Measurements from ENCODE around the gene NHLRC1. TPM values are rescaled to one million over a fixed set of nuclear protein-coding genes. Genes with fewer than 3 reads are reported as not detected.

NHLRC1 gene
- total RNA-seq, 1 donor from 2014 or later = 0.40 TPM

GRCh38 chr6:18119236-18119635 lies 3.2 kb downstream of the NHLRC1 start:
- DNase-seq (ENCODE audit: low read depth) = no peak
- no peak for TF ChIP-seq CTCF (conservative IDR thresholded peaks at IDR 0.05; ENCODE audit: low read depth, low read length)
- no peak overlapping the region for H3K4me3 ChIP-seq (ENCODE audit: low read depth, low read length)

GRCh38 chr6:18118330-18118729 lies 4.1 kb downstream of the NHLRC1 start:
- H3K4me3 ChIP-seq (ENCODE audit: low read depth, low read length) = no peak overlapping the region
- no peak for DNase-seq (ENCODE audit: low read depth)
- TF ChIP-seq CTCF (conservative IDR thresholded peaks at IDR 0.05; ENCODE audit: low read depth, low read length) = no peak

- no peak for TF ChIP-seq CTCF (conservative IDR thresholded peaks at IDR 0.05; ENCODE audit: low read depth, low read length)
- no peak for DNase-seq (ENCODE audit: low read depth)
- H3K4me3 ChIP-seq (ENCODE audit: low read depth, low read length) = no peak overlapping the region
These were observed 5.3 kb downstream of the NHLRC1 start for GRCh38 chr6:18117136-18117535.

GRCh38 chr6:18115356-18115755 lies 7.1 kb downstream of the NHLRC1 start:
- no peak overlapping the region for H3K4me3 ChIP-seq (ENCODE audit: low read depth, low read length)
- TF ChIP-seq CTCF (conservative IDR thresholded peaks at IDR 0.05; ENCODE audit: low read depth, low read length) = no peak
- no peak for DNase-seq (ENCODE audit: low read depth)

GRCh38 chr6:18110162-18110561 lies 12.3 kb downstream of the NHLRC1 start:
- no peak for DNase-seq (ENCODE audit: low read depth)
- no peak overlapping the region for H3K4me3 ChIP-seq (ENCODE audit: low read depth, low read length)
- TF ChIP-seq CTCF (conservative IDR thresholded peaks at IDR 0.05; ENCODE audit: low read depth, low read length) = no peak

GRCh38 chr6:18107061-18107460 lies 15.4 kb downstream of the NHLRC1 start:
- no peak for DNase-seq (ENCODE audit: low read depth)
- no peak for TF ChIP-seq CTCF (conservative IDR thresholded peaks at IDR 0.05; ENCODE audit: low read depth, low read length)
- H3K4me3 ChIP-seq (ENCODE audit: low read depth, low read length) = no peak overlapping the region

- DNase-seq (ENCODE audit: low read depth) = no peak
- H3K4me3 ChIP-seq (ENCODE audit: low read depth, low read length) = no peak overlapping the region
- no peak for TF ChIP-seq CTCF (conservative IDR thresholded peaks at IDR 0.05; ENCODE audit: low read depth, low read length)
These were observed 19.5 kb downstream of the NHLRC1 start for GRCh38 chr6:18102783-18103509.

Data from epithelial cell of proximal tubule (primary cell).